Activated CD8-positive, alpha-beta memory T cell treated with anti-CD3 and anti-CD28 coated beads, Interleukin-2, amount 50 U/mL, for 4 hours (primary cell): Measurements from ENCODE around the gene GIPC2.
"Not testable (repeated sequence)": the region's sequence is repeated elsewhere in the genome, so short reads cannot be mapped to it uniquely, and the experiment has no call there.

Experiments used
- DNase-seq: peaks from one replicate; pipeline ENCODE4 v3.0.0-alpha.2; 2020

GIPC2 gene, protein sequence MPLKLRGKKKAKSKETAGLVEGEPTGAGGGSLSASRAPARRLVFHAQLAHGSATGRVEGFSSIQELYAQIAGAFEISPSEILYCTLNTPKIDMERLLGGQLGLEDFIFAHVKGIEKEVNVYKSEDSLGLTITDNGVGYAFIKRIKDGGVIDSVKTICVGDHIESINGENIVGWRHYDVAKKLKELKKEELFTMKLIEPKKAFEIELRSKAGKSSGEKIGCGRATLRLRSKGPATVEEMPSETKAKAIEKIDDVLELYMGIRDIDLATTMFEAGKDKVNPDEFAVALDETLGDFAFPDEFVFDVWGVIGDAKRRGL

DNA sequence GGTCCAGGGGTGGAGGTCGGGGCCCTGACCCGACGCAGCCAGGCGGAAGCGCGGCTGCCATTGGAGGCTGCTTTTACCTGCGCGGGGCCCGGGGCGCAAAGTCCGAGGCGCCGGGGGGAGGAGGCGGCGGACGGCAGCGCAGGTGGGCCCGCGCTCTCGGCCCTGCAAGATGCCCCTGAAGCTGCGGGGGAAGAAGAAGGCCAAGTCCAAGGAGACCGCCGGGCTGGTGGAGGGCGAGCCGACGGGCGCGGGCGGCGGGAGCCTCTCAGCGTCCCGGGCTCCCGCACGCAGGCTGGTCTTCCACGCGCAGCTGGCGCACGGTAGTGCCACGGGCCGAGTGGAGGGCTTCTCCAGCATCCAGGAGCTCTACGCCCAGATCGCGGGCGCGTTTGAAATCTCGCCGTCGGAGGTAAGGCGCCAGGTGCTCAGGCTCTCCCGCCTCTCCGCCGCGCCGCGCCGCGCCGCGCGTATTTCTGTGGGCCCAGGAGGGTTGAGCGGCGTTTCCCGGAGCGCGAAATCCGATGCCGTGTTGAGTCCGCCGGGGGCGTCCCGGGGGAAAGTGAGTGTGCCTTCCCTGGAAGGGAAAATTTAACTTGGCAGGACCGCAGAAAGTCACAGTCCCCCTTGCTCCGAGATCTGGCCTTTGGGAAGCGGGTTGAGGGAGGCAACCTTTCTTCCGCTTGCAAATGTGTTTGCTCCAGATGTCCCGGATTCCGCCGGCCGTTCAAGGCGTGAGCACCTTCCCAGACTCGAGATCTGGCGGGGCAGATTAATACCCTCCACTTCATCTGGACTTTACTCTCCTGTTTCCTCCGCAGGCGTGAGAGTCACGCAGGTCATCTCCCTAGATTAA lies at the start of gene GIPC2:
GIPC2 (plus strand) TSS at position 41 of the 853 bp plus-strand sequence; CDS start at position 170, 129 bp downstream.
- DNase-seq: peak; percentile 20

- DNase-seq: no peak
These were observed 49.0 kb upstream of the GIPC2 start for GRCh38 chr1:77996734-77997133.

DNA sequence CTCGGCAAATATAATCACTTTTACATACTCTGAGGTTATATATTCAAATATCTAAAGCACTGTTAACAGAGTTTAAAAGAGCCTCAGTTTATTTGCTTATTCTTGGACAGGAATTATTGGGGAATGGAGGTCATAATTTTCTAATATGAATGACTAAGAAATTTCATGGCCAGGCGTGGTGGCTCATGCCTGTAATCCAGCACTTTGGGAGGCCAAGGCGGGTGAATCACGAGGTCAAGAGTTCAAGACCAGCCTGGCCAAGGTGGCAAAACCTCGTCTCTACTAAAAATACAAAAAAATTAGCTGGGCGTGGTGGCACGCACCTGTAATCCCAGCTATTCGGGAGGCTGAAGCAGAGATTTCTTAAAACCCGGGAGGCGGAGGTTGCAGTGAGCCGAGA lies 45.2 kb upstream of the GIPC2 start:
- not testable (repeated sequence) for DNase-seq

GRCh38 chr1:78003070-78003746 lies 42.6 kb upstream of the GIPC2 start:
- no peak for DNase-seq

GRCh38 chr1:78003882-78004718 lies 41.7 kb upstream of the GIPC2 start:
- DNase-seq: peak; percentile 17

- DNase-seq: peak; percentile 36
These were observed 40.9 kb upstream of the GIPC2 start, which contains the start of gene DNAJB4 for GRCh38 chr1:78004719-78005447. Gene DNAJB4 (plus strand): TSS chr1:78004939. CDS start chr1:78005111, 172 bp downstream.

- DNase-seq: no peak
These were observed 40.4 kb upstream of the GIPC2 start for GRCh38 chr1:78005448-78005722.

GRCh38 chr1:78005755-78006154 lies 40.0 kb upstream of the GIPC2 start:
- DNase-seq: no peak

GRCh38 chr1:78006521-78006920 lies 39.2 kb upstream of the GIPC2 start:
- no peak for DNase-seq

DNA sequence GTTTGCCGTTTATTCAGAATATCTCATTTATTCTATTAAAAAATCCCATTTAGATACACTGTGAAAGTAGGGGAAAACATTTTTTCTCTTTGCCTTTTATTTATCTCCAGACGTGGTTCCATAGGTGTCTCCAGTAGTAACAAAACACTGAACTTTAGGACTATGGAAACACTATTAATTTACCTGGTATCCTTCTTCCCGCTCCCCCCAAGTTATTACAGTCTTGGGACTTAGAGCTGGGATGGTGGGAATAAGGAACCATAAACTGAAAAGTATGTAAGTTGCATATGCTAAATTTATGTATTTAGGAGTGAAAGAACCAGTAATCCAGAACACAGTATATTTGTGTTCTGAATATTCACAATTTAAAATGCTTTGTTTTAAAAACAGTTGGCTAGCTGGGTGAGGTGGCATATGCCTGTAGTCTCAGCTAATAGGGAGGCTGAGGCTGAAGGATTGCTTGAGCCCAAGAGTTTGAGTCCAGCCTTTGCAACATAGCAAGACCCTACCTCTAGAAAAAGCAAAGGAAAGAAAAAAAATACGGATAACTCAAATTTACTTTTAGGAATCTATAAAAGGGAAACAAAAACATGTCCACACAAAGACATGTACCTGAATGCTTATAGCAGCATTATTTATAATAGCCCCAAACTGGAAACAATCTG lies 38.0 kb upstream of the GIPC2 start:
- DNase-seq: no peak

GRCh38 chr1:78009276-78009675 lies 36.5 kb upstream of the GIPC2 start:
- no peak for DNase-seq

DNA sequence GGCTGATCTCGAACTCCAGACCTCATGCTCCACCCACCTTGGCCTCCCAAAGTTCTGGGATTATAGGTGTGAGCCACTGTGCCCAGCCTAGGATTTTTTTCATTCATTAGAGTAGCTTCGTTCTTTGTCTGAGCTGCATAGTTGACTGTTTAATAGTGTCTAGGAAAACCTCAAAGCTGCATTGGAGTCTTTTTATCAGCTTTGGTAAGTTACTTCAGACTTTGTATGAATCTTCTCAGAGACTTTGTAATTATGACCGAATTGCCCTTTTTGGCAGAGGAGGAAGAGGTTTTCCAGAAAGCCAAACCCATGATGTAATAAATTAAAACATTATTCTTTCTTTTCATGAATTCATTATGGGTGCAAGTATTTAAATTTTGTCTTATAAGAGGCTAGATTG lies 35.9 kb upstream of the GIPC2 start:
- no peak for DNase-seq

DNA sequence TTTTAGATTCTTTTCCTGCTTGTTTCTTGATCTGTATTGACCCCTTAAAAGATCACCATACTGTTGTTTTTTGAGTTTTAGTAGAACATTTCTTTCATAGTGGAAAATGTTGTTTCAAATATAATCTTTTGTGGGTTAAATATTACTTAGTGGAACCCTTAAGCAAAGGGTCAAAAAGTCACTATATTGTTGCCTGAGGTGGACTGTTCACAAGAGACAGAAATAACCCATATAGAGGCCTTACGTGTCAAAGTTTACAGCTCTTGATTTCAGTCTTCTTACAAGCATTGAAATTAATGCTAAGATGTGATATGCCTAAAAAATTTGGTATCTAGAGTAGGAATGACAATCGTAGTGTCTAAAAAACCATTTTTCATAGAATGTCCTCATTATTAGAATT lies 34.7 kb upstream of the GIPC2 start:
- no peak for DNase-seq

- no peak for DNase-seq
These were observed 30.6 kb upstream of the GIPC2 start for GRCh38 chr1:78015148-78015547.

DNA sequence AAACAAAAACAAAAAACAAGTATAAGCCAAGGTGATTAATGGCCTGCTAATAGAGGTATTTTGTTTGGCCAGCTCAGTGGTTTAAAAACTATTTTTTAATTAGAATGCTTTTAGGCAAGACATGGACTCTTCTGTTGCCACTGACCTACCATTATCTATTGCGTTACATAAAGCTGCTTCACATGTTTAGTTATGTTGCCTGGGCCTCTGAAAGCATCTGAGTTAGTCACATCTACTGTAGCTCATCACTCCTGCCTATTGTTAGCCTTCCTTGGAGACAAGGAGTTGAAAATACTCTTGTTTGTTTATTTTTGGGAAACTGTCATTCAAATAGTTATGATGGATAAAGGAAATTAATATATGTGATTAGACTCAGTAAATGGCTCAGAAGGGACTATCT lies 26.7 kb upstream of the GIPC2 start:
- DNase-seq: no peak

- not testable (repeated sequence) for DNase-seq
These were observed 24.6 kb upstream of the GIPC2 start for GRCh38 chr1:78021134-78021533.

- DNase-seq: no peak
These were observed 16.0 kb upstream of the GIPC2 start for GRCh38 chr1:78029793-78030192.

DNA sequence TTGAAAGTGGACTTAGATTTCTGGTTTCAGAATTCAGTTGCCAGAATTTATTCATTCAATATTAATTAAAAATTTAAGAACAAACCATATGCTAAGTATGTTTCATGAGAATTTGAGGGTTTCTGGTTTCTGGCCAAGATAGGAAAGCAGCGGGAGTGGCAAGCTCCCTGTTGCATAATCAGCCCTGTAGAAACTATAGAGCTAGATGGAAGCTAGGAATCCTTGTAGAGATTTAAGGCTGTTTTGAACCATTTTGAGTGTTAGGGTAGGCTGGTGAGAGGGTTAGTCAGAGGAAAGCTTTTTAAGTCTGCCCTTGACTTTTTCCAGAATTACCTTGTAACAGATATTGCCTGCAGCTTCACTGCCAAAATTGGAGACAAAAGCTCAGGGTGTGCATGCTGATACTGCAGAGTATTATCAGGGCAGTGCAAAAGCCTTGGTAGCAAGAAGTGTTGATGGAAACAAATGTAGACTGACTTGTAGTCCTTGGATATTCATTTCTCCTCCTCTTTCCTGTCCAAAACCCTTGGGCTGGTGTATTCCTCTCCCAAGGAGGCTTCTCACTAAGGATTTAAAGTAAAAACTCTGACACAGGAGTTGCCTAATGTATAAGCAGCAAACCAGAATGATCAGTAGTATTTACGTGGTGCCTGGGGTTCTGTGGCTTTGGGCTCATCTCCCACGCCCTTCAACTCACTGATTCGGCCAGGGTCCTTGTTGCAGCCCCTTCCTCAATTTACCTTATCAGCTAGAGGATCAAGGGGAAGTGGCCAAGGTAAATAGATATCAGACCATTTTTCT lies 12.6 kb upstream of the GIPC2 start:
- DNase-seq: no peak

DNA sequence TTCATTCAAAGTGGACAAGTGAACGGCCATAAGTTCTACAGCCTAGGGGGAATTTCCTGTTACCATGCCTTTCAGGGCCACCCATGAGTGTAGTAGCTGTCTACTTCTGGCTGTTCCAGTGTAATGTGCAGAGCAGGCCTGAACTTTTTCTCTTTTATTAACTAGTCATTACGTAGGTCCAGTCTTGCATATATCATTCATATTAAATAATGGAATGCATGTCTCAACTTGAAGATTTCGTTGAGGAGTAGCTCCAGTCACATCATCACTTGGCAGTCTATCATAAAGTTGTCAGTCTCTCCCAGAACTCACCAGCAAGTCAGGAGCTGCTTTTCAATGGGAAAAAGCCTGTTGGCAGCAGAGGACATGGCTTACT lies 12.0 kb upstream of the GIPC2 start:
- no peak for DNase-seq

DNA sequence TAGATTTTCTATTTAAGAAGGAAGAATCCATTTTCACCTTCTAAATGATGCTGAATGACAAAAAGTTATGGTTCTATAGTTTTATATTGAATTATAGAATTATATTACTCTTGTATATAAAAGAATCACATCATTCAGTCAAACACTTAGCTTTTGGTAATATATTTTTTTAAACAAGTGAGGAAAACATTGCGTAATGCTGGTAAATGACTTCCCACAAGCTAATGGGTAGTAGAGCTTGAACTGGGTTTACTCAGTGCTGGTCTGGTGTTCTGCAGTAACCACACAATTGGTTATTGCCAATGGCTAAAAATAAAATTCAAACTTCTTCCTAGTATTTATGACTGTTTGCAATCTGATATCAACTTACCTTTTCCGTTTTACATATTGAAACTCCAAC lies 10.6 kb upstream of the GIPC2 start:
- DNase-seq: no peak

GRCh38 chr1:78036450-78036849 lies 9.3 kb upstream of the GIPC2 start:
- no peak for DNase-seq
